A549 treated with CORT108297 at 1 μM for 4 hours (cell line): ENCODE measurements around the gene SP4. TPM values are rescaled to one million over a fixed set of nuclear protein-coding genes. Genes with fewer than 3 reads are reported as not detected.

Experiments
- total RNA-seq: library from RNA; stranded (reverse); fragments of 200-300 nt; extraction: Qiagen RNA extraction; gene quantifications from 5 replicates; pipeline ENCODE4 v1.2.3, GENCODE V29; 2022

The SP4 gene
- 0.87 to 1.4 TPM (median 1.2 TPM) in 5 replicates for total RNA-seq

GRCh38 chr7:21427871-21428658 lies at the start of gene SP4:
SP4 (plus strand) TSS chr7:21428083; CDS start chr7:21428252, 169 bp downstream.

GRCh38 chr7:21542891-21543527 lies 115.1 kb downstream of the SP4 start, which contains the start of gene DNAH11:
DNAH11 (plus strand) TSS chr7:21543039; CDS start chr7:21543246, 207 bp downstream.

Other genes with a start within 250 kb of the SP4 start
- gene DNAH11, start 115.0 kb downstream of the SP4 start, total RNA-seq, result 0.12 to 0.37 TPM (median 0.15 TPM) in 5 replicates